Fibroblast of lung (primary cell): ENCODE measurements around the gene NFS1. TPM values are rescaled to one million over a fixed set of nuclear protein-coding genes. Genes with fewer than 3 reads are reported as not detected.

Experiments
- DNase-seq, 2 donors: peaks; one replicate each; pipeline versions ENCODE4 v3.0.0 to v3.0.0-alpha.2; 2010; ENCODE audit warnings: low read depth in 2 of 2
- H2AFZ ChIP-seq: 2 replicates; pipeline ENCODE4 v1.5.1; 2012; ENCODE audit warnings: low read length, control low read depth, inconsistent platforms
- H3K27ac ChIP-seq: 2 replicates; pipeline ENCODE4 v1.5.1; 2011; ENCODE audit warnings: low read length, control low read depth; ENCODE audit not compliant: insufficient read depth
- H3K27me3 ChIP-seq: 2 replicates; pipeline ENCODE4 v1.5.1; 2011; ENCODE audit warnings: mild to moderate bottlenecking, low read length; ENCODE audit not compliant: control insufficient read depth, insufficient read depth
- H3K36me3 ChIP-seq: 2 replicates; pipeline ENCODE4 v1.5.1; 2011; ENCODE audit warnings: low read length; ENCODE audit not compliant: control insufficient read depth, insufficient read depth
- H3K4me1 ChIP-seq: 2 replicates; pipeline ENCODE4 v1.5.1; 2011; ENCODE audit warnings: low read length; ENCODE audit not compliant: control insufficient read depth, insufficient read depth; ENCODE audit errors: extremely low read depth
- H3K4me2 ChIP-seq: 2 replicates; pipeline ENCODE4 v1.5.1; 2011; ENCODE audit warnings: low read length, control low read depth; ENCODE audit not compliant: insufficient read depth; ENCODE audit errors: extremely low read depth
- H3K4me3 ChIP-seq, 4 experiments: fragments of 200-600 bp in 1 of 4; sonication (generic) in 1 of 4; replicated peaks in 1 of 4; 2 replicates each; pipeline ENCODE4 v1.5.1; 2011 to 2016; ENCODE audit warnings: low read length in 4 of 4, low read depth in 3 of 4, mild to moderate bottlenecking in 3 of 4, control low read depth in 2 of 4, inconsistent platforms in 1 of 4, mixed read lengths in 1 of 4; ENCODE audit not compliant: insufficient read depth in 1 of 4; ENCODE audit errors: control extremely low read depth in 1 of 4
- H3K79me2 ChIP-seq: 2 replicates; pipeline ENCODE4 v1.5.1; 2012; ENCODE audit warnings: mild to moderate bottlenecking, low read length, inconsistent platforms; ENCODE audit not compliant: control insufficient read depth, insufficient read depth
- H3K9ac ChIP-seq: 2 replicates; pipeline ENCODE4 v1.5.1; 2011; ENCODE audit warnings: mild to moderate bottlenecking, low read length, control low read depth; ENCODE audit not compliant: insufficient read depth
- H3K9me3 ChIP-seq: 2 replicates; pipeline ENCODE4 v1.5.1; 2012; ENCODE audit warnings: low read depth, low read length; ENCODE audit not compliant: control insufficient read depth, insufficient read depth
- H4K20me1 ChIP-seq: 2 replicates; pipeline ENCODE4 v1.5.1; 2011; ENCODE audit warnings: low read length; ENCODE audit not compliant: control insufficient read depth, insufficient read depth; ENCODE audit errors: extremely low read depth
- CTCF ChIP-seq, 2 donors: IDR thresholded peaks in 1 of 2; conservative IDR thresholded peaks in 1 of 2; 1 replicate in 1 of 2; 2 replicates in 1 of 2; pipeline ENCODE4 v1.5.1; 2011 to 2012; ENCODE audit warnings: low read length in 2 of 2, control low read depth in 1 of 2, inconsistent platforms in 1 of 2, low read depth in 1 of 2, mild to moderate bottlenecking in 1 of 2
- EZH2 ChIP-seq: IDR thresholded peaks from 2 replicates; pipeline ENCODE4 v1.5.1; 2012; ENCODE audit warnings: low read length, control low read depth, mild to moderate bottlenecking; ENCODE audit errors: missing control alignments
- polyA plus RNA-seq, 2 donors: library from polyadenylated mRNA; depleted of rRNA in 1 of 2; stranded (reverse) in 1 of 2; unstranded in 1 of 2; fragments of >200 nt; gene quantifications; 2 replicates each; pipeline ENCODE4 v1.2.1, GENCODE V29; 2011 to 2012; ENCODE audit warnings: missing spikeins in 1 of 2
- total RNA-seq: library from RNA; depleted of rRNA; stranded (reverse); fragments of >200 nt; gene quantifications from 2 replicates; pipeline ENCODE4 v1.2.1, GENCODE V29; 2014

NFS1 gene
- total and polyA plus RNA-seq, 2 donors (not counting 1 experiment from before 2014, with no cell fraction given) = 31.7 to 34.7 TPM

- H3K27me3 ChIP-seq = no peaks in the 10 kb centered on the region
- no peaks in the 10 kb centered on the region for H3K79me2 ChIP-seq
- no peak overlapping the region for H3K4me2 ChIP-seq
- no peak for DNase-seq
- H3K9me3 ChIP-seq = no peaks in the 10 kb centered on the region
- no peaks in the 10 kb centered on the region for H3K36me3 ChIP-seq
- H2AFZ ChIP-seq = no peak overlapping the region
- no peaks in the 10 kb centered on the region for H3K4me1 ChIP-seq
- no peak overlapping the region for H3K27ac ChIP-seq
- H4K20me1 ChIP-seq = no peaks in the 10 kb centered on the region
- TF ChIP-seq EZH2 = no peak
- no peak overlapping the region for H3K9ac ChIP-seq
- H3K4me3 ChIP-seq = no peak overlapping the region
Measured at GRCh38 chr20:35680452-35681183, 18.5 kb downstream of the NFS1 start.

- Histone ChIP-seq H3K27ac (no peak overlapping the region), H3K9me3 (no peaks in the 10 kb centered on the region), H2AFZ (no peak overlapping the region), H3K36me3 (peaks cover 4% of the 10 kb centered on the region), H3K4me1 (no peaks in the 10 kb centered on the region), H3K9ac (no peak overlapping the region), H3K4me3 (no peak overlapping the region), H3K79me2 (no peaks in the 10 kb centered on the region), H4K20me1 (no peaks in the 10 kb centered on the region), H3K4me2 (no peak overlapping the region), H3K27me3 (no peaks in the 10 kb centered on the region)
- TF ChIP-seq EZH2 = no peak
- no peak for TF ChIP-seq CTCF (conservative IDR thresholded peaks at IDR 0.05 in 1 of 2, IDR thresholded peaks at IDR 0.05 in 1 of 2; ENCODE audit: low read depth in 1 of 2, low read length in 2 of 2)
- no peak for DNase-seq
Measured at GRCh38 chr20:35674921-35675320, 24.2 kb downstream of the NFS1 start.

GRCh38 chr20:35673884-35674283, 25.3 kb downstream of the NFS1 start:
- Histone ChIP-seq H3K4me1 (no peaks in the 10 kb centered on the region), H3K27ac (no peak overlapping the region), H3K79me2 (no peaks in the 10 kb centered on the region), H4K20me1 (no peaks in the 10 kb centered on the region), H3K9me3 (no peaks in the 10 kb centered on the region), H2AFZ (no peak overlapping the region), H3K36me3 (peaks cover 10% of the 10 kb centered on the region), H3K4me3 (no peak overlapping the region), H3K27me3 (no peaks in the 10 kb centered on the region), H3K9ac (no peak overlapping the region), H3K4me2 (no peak overlapping the region)
- no peak for DNase-seq
- TF ChIP-seq CTCF (conservative IDR thresholded peaks at IDR 0.05 in 1 of 2, IDR thresholded peaks at IDR 0.05 in 1 of 2; ENCODE audit: low read depth in 1 of 2, low read length in 2 of 2) (no peak), EZH2 (no peak)
